ENCODE results near the gene IMMP1L.

Gene IMMP1L

DNA sequence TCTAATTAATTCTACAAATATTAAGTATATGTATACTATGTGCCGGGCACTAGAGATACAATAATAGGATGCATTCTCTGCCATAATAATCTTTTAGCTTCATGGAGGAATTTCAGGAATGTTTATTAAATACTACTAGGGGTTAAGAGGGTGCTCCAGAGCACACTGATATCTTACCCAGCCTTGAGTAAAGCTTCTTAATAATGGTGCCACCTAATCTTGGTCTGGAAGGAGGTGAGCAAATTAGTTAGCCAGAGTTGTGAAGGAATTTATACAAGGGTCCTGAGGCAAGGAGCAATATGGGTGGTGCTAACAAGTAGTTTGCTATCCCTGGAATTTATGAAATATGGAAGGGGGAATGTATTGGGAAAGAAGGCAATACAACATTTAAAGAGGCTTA, 21.9 kb upstream of the IMMP1L start:
- in situ Hi-C loops (cut with HindIII; ENCODE audit: low pct_ligation_motif_present, low sequenced_read_pairs): no loop called here
- H3K27ac ChIP-seq: no peak overlapping the region
- DNase-seq: no peak
- no peaks in the 10 kb centered on the region for H3K36me3 ChIP-seq (replicated peaks)
- H3K27me3 ChIP-seq (replicated peaks): no peaks in the 10 kb centered on the region
- H3K4me3 ChIP-seq (ENCODE audit: low read depth, low read length): no peak overlapping the region
- TF ChIP-seq CTCF (IDR thresholded peaks at IDR 0.05; ENCODE audit: low read depth, low read length, missing control alignments): no peak

DNA sequence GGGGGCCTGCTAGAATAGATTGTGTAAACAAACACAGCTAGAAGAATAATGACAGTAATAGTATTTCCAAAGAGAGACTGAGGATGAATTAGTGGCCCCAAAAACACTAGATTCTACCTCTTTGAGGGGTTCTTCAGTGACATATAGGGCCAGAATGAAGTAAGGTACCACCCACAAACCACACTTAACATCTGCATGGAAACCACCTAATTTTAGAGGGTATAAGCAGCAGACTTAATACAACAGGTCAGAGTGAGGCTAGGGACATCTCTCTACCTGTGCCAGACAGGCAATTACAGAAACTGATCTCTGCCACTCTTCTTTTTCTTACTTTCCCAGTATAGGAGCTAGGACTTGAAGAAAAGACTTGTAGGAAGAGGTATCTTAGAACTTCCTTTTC, 20.3 kb upstream of the IMMP1L start:
- in situ Hi-C loops (cut with HindIII; ENCODE audit: low pct_ligation_motif_present, low sequenced_read_pairs): no loop called here
- H3K27ac ChIP-seq: no peak overlapping the region
- DNase-seq: no peak
- no peaks in the 10 kb centered on the region for H3K27me3 ChIP-seq (replicated peaks)
- H3K4me3 ChIP-seq (ENCODE audit: low read depth, low read length): no peak overlapping the region
- no peak for TF ChIP-seq CTCF (IDR thresholded peaks at IDR 0.05; ENCODE audit: low read depth, low read length, missing control alignments)
- no peaks in the 10 kb centered on the region for H3K36me3 ChIP-seq (replicated peaks)

GRCh38 chr11:31529189-31529588, 19.8 kb upstream of the IMMP1L start:
- H3K4me3 ChIP-seq (ENCODE audit: low read depth, low read length): no peak overlapping the region
- TF ChIP-seq CTCF (IDR thresholded peaks at IDR 0.05; ENCODE audit: low read depth, low read length, missing control alignments): no peak
- in situ Hi-C loops (cut with HindIII; ENCODE audit: low pct_ligation_motif_present, low sequenced_read_pairs): no loop called here

DNA sequence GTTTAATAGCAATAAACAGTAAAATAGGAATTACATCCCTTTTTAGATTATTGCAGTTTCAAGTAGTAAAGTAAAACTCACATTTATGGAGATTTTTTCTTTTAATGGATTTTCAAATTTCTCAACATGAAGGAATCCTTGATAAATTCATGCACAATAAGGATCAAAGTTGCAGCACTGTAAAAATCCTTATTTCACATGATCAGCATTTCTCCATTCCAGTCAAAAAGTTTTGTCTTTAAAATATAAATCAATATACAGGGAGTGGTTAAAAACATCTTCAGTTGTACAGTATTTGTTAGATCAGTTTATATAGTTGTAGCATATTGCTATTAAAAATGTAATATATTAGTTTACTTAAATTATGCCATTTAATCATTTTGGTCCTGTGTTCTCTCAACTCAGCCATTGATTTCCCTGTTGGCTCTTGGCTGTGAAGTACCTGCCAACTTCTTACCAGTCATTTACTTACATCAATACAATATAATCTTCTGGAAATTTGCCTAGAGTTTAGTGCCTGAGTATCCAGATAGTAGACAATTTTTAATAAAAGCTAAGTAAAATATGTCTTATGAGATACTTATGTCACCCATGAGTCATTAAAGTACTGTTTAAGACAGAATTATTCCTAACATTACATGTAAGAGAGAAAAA, 12.2 kb upstream of the IMMP1L start:
- Histone ChIP-seq H3K36me3 (replicated peaks) (no peaks in the 10 kb centered on the region), H3K4me3 (ENCODE audit: low read depth, low read length) (no peak overlapping the region), H3K27me3 (replicated peaks) (no peaks in the 10 kb centered on the region), H3K27ac (no peak overlapping the region)
- DNase-seq: no peak
- in situ Hi-C loops (cut with HindIII; ENCODE audit: low pct_ligation_motif_present, low sequenced_read_pairs): no loop called here
- no peak for TF ChIP-seq CTCF (IDR thresholded peaks at IDR 0.05; ENCODE audit: low read depth, low read length, missing control alignments)

More at GRCh38 chr11:31529189-31529588, 19.8 kb upstream of the IMMP1L start:
- Histone ChIP-seq H3K36me3 (replicated peaks) (no peaks in the 10 kb centered on the region), H3K27ac (no peak overlapping the region), H3K27me3 (replicated peaks) (no peaks in the 10 kb centered on the region)
- no peak for DNase-seq

DNA sequence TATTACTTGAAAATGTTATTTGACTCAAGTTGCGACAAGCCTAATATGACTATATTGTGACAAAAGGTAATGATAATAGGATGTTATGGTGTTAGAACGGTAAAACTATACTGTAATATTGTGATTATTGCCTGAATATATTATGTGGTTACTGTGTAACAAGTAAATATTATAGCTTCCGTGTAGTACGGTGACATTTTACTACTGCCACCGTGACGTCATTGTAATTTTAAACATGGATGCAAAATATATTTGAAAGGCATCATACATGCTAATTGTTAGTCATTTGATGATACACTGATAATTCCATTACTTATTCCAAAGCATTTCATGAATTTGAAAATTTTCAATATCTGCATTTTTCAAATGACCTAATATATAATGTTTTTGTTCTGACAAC, 2.7 kb upstream of the IMMP1L start:
- Histone ChIP-seq H3K4me3 (ENCODE audit: low read depth, low read length) (no peak overlapping the region), H3K36me3 (replicated peaks) (no peaks in the 10 kb centered on the region), H3K27ac (no peak overlapping the region), H3K27me3 (replicated peaks) (no peaks in the 10 kb centered on the region)
- DNase-seq: no peak
- no peak for TF ChIP-seq CTCF (IDR thresholded peaks at IDR 0.05; ENCODE audit: low read depth, low read length, missing control alignments)
- in situ Hi-C loops (cut with HindIII; ENCODE audit: low pct_ligation_motif_present, low sequenced_read_pairs): no loop called here

DNA sequence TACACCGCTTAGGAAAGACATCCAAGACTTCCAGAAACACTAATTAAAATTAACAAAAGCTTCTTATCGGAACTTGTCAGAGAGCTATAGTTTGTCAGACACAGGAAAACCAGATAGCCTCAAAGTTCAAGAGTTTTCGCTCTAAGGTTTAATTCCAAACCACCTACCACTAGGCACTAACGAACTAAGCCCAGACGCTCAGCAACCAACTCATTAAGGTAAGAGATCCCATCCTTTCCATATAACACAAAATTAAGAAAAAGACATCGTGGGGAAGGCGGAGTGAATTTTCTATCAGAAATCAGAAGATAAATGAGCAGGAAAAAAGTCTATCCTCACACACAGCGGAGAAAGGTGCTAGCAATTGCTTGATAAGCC, 382 bp downstream of the IMMP1L start:
- peak overlapping the region; percentile 86 for H3K4me3 ChIP-seq (ENCODE audit: low read depth, low read length)
- DNase-seq: no peak
- peak overlapping the region; percentile 16 for H3K27ac ChIP-seq
- no peaks in the 10 kb centered on the region for H3K36me3 ChIP-seq (replicated peaks)
- in situ Hi-C loops (cut with HindIII; ENCODE audit: low pct_ligation_motif_present, low sequenced_read_pairs): no loop called here
- no peak for TF ChIP-seq CTCF (IDR thresholded peaks at IDR 0.05; ENCODE audit: low read depth, low read length, missing control alignments)
- no peaks in the 10 kb centered on the region for H3K27me3 ChIP-seq (replicated peaks)

All from brain microvascular endothelial cell (primary cell).